Measurements from ENCODE around the gene F8.
A peak's percentile ranks its signal among the peaks of the same experiment; 100 is the strongest.

Gene F8

DNA sequence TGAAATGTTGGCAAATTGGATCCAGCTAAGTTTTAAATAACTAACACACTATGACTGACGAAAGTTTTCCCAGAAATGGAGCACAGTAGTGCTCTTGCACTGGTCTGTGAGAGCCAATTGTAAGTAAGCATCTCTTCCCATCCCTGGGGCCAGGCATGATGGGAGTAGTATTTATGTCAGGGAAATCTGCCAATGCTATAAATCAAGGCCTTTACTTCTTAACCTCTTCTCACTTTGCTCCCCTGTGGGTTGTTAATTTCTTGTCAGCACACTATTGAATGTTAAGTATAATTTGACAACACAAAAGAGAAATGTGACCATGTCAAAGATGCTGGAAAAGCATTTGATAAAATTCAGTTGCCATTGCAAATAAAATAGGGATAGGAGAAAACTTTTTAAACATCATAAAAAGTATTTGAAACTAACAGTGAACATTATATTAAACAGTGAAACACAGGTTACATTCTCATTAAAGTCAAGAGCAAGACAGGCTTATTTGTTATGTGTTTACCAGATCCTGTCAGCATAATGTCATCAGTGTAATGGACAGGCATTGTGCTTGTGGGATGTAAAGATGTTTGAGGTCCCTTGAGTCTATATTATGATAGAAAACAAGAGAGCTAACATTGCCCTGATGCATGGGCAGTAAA lies 131.4 kb downstream of the F8 start (continued):
- TF ChIP-seq, protein P1, sequence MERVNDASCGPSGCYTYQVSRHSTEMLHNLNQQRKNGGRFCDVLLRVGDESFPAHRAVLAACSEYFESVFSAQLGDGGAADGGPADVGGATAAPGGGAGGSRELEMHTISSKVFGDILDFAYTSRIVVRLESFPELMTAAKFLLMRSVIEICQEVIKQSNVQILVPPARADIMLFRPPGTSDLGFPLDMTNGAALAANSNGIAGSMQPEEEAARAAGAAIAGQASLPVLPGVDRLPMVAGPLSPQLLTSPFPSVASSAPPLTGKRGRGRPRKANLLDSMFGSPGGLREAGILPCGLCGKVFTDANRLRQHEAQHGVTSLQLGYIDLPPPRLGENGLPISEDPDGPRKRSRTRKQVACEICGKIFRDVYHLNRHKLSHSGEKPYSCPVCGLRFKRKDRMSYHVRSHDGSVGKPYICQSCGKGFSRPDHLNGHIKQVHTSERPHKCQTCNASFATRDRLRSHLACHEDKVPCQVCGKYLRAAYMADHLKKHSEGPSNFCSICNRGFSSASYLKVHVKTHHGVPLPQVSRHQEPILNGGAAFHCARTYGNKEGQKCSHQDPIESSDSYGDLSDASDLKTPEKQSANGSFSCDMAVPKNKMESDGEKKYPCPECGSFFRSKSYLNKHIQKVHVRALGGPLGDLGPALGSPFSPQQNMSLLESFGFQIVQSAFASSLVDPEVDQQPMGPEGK (tag by site-specific recombination; IDR thresholded peaks at IDR 0.05) = peak; percentile 50; the same call in 1 of the 2 replicates
- TF ChIP-seq WT1 (tag by site-specific recombination; IDR thresholded peaks at IDR 0.05) = peak; percentile 98
- 0 out of 2 replicates have a peak, but pooled peaks have one; percentile 30 for TF ChIP-seq KLF7 (tag by site-specific recombination; IDR thresholded peaks at IDR 0.05; ENCODE audit: borderline replicate concordance)
- peak; percentile 87 for TF ChIP-seq OSR2 (tag by site-specific recombination; IDR thresholded peaks at IDR 0.05)
- no peak for TF ChIP-seq ZNF777 (tag by site-specific recombination; IDR thresholded peaks at IDR 0.05; ENCODE audit: borderline replicate concordance)
- no peak for TF ChIP-seq ZNF501 (tag by site-specific recombination; IDR thresholded peaks at IDR 0.05)
- TF ChIP-seq, protein P2, sequence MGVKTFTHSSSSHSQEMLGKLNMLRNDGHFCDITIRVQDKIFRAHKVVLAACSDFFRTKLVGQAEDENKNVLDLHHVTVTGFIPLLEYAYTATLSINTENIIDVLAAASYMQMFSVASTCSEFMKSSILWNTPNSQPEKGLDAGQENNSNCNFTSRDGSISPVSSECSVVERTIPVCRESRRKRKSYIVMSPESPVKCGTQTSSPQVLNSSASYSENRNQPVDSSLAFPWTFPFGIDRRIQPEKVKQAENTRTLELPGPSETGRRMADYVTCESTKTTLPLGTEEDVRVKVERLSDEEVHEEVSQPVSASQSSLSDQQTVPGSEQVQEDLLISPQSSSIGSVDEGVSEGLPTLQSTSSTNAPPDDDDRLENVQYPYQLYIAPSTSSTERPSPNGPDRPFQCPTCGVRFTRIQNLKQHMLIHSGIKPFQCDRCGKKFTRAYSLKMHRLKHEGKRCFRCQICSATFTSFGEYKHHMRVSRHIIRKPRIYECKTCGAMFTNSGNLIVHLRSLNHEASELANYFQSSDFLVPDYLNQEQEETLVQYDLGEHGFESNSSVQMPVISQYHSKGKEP (tag by site-specific recombination; IDR thresholded peaks at IDR 0.05) = peak; percentile 77
- TF ChIP-seq, protein P3, sequence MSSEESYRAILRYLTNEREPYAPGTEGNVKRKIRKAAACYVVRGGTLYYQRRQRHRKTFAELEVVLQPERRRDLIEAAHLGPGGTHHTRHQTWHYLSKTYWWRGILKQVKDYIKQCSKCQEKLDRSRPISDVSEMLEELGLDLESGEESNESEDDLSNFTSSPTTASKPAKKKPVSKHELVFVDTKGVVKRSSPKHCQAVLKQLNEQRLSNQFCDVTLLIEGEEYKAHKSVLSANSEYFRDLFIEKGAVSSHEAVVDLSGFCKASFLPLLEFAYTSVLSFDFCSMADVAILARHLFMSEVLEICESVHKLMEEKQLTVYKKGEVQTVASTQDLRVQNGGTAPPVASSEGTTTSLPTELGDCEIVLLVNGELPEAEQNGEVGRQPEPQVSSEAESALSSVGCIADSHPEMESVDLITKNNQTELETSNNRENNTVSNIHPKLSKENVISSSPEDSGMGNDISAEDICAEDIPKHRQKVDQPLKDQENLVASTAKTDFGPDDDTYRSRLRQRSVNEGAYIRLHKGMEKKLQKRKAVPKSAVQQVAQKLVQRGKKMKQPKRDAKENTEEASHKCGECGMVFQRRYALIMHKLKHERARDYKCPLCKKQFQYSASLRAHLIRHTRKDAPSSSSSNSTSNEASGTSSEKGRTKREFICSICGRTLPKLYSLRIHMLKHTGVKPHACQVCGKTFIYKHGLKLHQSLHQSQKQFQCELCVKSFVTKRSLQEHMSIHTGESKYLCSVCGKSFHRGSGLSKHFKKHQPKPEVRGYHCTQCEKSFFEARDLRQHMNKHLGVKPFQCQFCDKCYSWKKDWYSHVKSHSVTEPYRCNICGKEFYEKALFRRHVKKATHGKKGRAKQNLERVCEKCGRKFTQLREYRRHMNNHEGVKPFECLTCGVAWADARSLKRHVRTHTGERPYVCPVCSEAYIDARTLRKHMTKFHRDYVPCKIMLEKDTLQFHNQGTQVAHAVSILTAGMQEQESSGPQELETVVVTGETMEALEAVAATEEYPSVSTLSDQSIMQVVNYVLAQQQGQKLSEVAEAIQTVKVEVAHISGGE (tag by site-specific recombination; conservative IDR thresholded peaks at IDR 0.05; ENCODE audit: low read depth) = no peak
- TF ChIP-seq ZNF843 (tag by site-specific recombination; IDR thresholded peaks at IDR 0.05) = peak; percentile 94
- TF ChIP-seq IKZF3 (tag by site-specific recombination; IDR thresholded peaks at IDR 0.05) = peak; percentile 99
- TF ChIP-seq ZNF391 (tag by site-specific recombination; IDR thresholded peaks at IDR 0.05; ENCODE audit: borderline replicate concordance, low read depth) = peak; percentile 60; the same call in 1 of the 2 replicates
- TF ChIP-seq, protein P4, sequence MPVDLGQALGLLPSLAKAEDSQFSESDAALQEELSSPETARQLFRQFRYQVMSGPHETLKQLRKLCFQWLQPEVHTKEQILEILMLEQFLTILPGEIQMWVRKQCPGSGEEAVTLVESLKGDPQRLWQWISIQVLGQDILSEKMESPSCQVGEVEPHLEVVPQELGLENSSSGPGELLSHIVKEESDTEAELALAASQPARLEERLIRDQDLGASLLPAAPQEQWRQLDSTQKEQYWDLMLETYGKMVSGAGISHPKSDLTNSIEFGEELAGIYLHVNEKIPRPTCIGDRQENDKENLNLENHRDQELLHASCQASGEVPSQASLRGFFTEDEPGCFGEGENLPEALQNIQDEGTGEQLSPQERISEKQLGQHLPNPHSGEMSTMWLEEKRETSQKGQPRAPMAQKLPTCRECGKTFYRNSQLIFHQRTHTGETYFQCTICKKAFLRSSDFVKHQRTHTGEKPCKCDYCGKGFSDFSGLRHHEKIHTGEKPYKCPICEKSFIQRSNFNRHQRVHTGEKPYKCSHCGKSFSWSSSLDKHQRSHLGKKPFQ (tag by site-specific recombination; IDR thresholded peaks at IDR 0.05) = peak; percentile 68; the same call in 1 of the 2 replicates
- TF ChIP-seq, protein P5, sequence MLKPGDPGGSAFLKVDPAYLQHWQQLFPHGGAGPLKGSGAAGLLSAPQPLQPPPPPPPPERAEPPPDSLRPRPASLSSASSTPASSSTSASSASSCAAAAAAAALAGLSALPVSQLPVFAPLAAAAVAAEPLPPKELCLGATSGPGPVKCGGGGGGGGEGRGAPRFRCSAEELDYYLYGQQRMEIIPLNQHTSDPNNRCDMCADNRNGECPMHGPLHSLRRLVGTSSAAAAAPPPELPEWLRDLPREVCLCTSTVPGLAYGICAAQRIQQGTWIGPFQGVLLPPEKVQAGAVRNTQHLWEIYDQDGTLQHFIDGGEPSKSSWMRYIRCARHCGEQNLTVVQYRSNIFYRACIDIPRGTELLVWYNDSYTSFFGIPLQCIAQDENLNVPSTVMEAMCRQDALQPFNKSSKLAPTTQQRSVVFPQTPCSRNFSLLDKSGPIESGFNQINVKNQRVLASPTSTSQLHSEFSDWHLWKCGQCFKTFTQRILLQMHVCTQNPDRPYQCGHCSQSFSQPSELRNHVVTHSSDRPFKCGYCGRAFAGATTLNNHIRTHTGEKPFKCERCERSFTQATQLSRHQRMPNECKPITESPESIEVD (tag by site-specific recombination; IDR thresholded peaks at IDR 0.05) = peak; percentile 94
- peak; percentile 83 for TF ChIP-seq BCL11B (tag by site-specific recombination; IDR thresholded peaks at IDR 0.05; ENCODE audit: low read depth)
- TF ChIP-seq, protein P6, sequence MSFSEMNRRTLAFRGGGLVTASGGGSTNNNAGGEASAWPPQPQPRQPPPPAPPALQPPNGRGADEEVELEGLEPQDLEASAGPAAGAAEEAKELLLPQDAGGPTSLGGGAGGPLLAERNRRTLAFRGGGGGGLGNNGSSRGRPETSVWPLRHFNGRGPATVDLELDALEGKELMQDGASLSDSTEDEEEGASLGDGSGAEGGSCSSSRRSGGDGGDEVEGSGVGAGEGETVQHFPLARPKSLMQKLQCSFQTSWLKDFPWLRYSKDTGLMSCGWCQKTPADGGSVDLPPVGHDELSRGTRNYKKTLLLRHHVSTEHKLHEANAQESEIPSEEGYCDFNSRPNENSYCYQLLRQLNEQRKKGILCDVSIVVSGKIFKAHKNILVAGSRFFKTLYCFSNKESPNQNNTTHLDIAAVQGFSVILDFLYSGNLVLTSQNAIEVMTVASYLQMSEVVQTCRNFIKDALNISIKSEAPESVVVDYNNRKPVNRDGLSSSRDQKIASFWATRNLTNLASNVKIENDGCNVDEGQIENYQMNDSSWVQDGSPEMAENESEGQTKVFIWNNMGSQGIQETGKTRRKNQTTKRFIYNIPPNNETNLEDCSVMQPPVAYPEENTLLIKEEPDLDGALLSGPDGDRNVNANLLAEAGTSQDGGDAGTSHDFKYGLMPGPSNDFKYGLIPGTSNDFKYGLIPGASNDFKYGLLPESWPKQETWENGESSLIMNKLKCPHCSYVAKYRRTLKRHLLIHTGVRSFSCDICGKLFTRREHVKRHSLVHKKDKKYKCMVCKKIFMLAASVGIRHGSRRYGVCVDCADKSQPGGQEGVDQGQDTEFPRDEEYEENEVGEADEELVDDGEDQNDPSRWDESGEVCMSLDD (tag by site-specific recombination; IDR thresholded peaks at IDR 0.05) = no peak
- no peak for TF ChIP-seq ZNF169 (tag by site-specific recombination; IDR thresholded peaks at IDR 0.05)
- no peak for TF ChIP-seq ZBTB20 (tag by site-specific recombination; IDR thresholded peaks at IDR 0.05)
- peak; percentile 88 for TF ChIP-seq ZNF24 (tag by site-specific recombination; IDR thresholded peaks at IDR 0.05)
- 0 out of 2 replicates have a peak, but pooled peaks have one; percentile 35 for TF ChIP-seq MZF1 (tag by site-specific recombination; IDR thresholded peaks at IDR 0.05; ENCODE audit: borderline replicate concordance)
- TF ChIP-seq ZNF133 (tag by site-specific recombination; IDR thresholded peaks at IDR 0.05) = peak; percentile 66
- no peak for TF ChIP-seq ZNF324 (tag by site-specific recombination; IDR thresholded peaks at IDR 0.05)
- TF ChIP-seq ZBTB1 (tag by site-specific recombination; IDR thresholded peaks at IDR 0.05) = no peak
- TF ChIP-seq GLIS1 (tag by site-specific recombination; IDR thresholded peaks at IDR 0.05) = peak; percentile 70
- no peak for TF ChIP-seq ZNF146 (tag by site-specific recombination; IDR thresholded peaks at IDR 0.05)
- no peak for TF ChIP-seq ZNF266 (tag by site-specific recombination; IDR thresholded peaks at IDR 0.05; ENCODE audit: low read depth)

Data from HEK293 (cell line).